Ovary (tissue), 3 donors: ENCODE results near the gene SYT17.

Experiments used
- EP300 ChIP-seq: sonication (generic); formaldehyde crosslinking; IDR thresholded peaks from one replicate; pipeline ENCODE4 v1.6.1; 2017; ENCODE audit warnings: antibody characterized with exemption
- TF ChIP-seq, protein P1 (sequence below), 3 donors: fragments of 450-650 bp in 2 of 3; fragments of 200-600 bp in 1 of 3; IDR thresholded peaks; one replicate each; pipeline versions ENCODE4 v1.5.1 to v1.8.0; 2016 to 2022; ENCODE audit warnings: antibody characterized with exemption in 3 of 3, mild to moderate bottlenecking in 1 of 3
- donor health status: DM: no; HTN: no; CAD: no.

DNA sequence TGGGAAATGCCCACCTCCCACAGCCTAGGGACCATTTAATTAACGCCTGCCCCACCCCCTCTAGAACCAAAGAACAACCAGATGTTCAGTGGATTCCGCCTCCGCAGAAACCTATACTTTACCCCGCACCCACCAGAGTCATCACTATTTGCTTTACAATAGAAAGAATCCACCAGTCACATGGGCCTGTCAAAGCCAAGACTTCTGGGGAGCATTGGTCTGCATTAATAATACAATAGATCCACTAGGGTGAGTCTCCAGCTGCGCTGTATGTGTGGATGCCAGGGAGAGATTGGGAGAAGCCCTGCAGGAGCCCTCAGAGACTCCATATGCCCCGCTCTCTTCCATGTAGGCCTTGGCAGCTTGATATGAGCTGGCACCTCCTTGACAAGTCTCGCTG, 148.8 kb downstream of the SYT17 start:
- TF ChIP-seq, protein P1, sequence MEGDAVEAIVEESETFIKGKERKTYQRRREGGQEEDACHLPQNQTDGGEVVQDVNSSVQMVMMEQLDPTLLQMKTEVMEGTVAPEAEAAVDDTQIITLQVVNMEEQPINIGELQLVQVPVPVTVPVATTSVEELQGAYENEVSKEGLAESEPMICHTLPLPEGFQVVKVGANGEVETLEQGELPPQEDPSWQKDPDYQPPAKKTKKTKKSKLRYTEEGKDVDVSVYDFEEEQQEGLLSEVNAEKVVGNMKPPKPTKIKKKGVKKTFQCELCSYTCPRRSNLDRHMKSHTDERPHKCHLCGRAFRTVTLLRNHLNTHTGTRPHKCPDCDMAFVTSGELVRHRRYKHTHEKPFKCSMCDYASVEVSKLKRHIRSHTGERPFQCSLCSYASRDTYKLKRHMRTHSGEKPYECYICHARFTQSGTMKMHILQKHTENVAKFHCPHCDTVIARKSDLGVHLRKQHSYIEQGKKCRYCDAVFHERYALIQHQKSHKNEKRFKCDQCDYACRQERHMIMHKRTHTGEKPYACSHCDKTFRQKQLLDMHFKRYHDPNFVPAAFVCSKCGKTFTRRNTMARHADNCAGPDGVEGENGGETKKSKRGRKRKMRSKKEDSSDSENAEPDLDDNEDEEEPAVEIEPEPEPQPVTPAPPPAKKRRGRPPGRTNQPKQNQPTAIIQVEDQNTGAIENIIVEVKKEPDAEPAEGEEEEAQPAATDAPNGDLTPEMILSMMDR (IDR thresholded peaks at IDR 0.05), result no peak
- TF ChIP-seq EP300, result no peak
